GM21515 (cell line): ENCODE measurements around the gene HLTF.

Experiments
- ATAC-seq: cut with Tn5 transposase; IDR thresholded peaks from one replicate; pipeline ENCODE4 v1.9.1; 2021; ENCODE audit not compliant: unreplicated experiment

HLTF gene

DNA sequence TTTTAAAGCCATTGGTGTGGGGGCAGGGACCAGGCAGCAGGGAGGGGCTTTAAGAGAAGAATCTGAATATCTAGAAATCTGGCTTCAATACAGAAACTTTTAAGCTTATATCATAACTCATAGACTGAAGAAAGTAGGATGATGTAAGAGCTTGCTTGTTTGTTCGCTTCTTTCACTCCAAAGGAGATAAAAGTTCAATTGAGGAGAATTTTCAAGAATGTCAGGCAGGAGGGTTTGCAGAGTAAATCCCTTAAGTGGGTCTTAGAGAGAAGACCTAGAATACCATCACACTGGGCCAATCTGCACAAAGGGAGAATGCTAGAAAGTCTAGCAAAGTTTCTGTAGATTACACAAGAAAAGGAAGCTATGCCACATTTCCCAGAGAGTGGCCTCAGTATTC is 4.1 kb upstream of the HLTF start:
- no peak for ATAC-seq

GRCh38 chr3:149089395-149089794 is 3.1 kb upstream of the HLTF start:
- ATAC-seq: no peak

- ATAC-seq: no peak
These were observed 875 bp upstream of the HLTF start for GRCh38 chr3:149087208-149087607.

DNA sequence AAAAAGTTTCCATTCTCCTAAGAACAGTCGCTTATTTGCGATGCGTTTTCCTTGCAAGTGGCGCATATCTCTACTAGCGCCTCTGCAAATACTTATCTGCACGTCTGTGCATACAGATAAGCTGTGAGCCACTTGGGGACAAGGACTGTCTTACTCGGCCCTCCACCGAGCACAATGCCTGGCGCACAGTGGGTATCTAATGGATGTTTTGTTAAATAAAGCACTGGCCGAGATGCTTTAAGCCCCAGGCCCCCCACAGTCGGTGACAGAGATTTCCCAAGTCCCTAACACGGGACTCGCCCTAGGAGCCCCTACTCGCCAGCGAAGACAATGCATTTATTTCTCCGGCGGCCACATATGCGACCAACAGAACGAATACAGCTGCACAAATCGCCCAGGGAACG is 503 bp downstream of the HLTF start:
- peak; percentile 35 for ATAC-seq

DNA sequence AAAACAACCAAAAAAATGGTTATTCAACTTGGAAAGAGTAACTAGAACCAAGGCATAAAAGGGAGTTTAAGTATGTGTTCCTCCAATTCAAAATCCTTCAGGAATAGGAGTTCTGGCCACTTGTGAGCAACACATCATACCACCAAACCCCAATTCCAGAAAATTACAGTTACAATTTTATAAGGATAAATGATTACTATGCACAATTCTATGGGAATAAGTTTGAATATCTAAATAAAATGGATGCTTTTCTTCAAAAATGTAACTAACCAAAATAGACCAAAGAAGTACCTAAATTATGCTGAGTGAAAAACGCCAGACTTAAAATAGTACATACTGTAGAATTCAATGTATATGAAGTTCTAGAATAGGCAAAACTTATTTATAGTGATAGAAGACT is 4.6 kb downstream of the HLTF start:
- ATAC-seq: no peak

- no peak for ATAC-seq
These were observed 5.6 kb downstream of the HLTF start for GRCh38 chr3:149080699-149081091.

- no peak for ATAC-seq
These were observed 6.2 kb downstream of the HLTF start for GRCh38 chr3:149080011-149080698.

DNA sequence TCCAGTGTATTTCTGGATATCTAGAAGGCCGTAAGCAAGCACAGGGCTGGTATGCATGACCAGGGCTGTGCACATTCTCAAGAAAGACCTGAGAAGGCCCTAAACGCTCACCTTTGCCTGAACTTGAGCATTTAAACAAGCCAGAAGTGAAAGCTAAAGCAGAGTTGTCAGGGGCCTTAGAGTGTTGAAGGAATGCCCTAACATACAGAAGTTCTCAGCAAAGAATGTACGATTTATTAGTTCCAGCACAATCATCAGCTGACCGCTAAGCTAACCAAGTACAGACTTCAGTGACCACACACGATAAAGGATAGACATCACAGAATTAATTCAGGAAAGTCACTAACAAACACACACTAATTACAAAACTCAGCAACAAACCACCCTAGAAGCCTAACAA is 8.7 kb downstream of the HLTF start:
- no peak for ATAC-seq

GRCh38 chr3:149067883-149068282 is 18.4 kb downstream of the HLTF start:
- no peak for ATAC-seq

DNA sequence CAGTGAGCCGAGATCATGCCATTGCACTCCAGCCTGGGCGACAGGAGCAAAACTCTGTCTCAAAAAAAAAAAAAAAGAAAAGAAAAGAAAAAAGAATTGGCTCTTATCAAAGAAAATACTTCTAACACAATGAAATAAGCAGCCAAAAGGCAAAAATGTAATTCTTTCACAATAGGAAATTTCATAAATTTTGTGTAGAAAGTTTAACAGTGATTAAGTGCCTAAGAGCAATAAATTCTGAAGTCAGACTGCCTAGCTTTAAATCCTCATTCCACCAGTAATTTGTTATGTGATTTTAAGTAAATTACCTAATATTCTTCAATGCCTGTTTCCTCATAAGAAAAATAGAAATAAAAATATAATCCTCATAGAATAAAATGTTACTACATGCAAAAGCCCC is 24.6 kb downstream of the HLTF start:
- no peak for ATAC-seq

DNA sequence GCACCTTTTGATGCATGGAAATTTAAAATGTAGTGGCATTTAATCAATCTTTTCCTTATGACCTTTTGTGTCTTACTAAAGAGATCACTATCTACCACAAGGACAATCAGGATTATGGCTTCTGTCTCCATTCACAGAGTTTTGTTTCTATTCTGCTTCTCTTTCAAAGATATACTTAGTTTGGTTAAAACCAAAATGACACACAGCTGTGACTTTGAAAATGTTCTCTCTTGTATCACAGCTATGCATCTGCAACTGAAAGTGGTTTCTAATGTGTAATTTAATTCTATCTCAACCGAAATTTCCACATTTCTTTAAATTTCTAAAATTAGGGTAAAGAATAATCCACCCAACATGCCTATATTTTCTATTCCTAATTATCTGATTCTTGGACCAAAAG is 27.7 kb downstream of the HLTF start:
- ATAC-seq: peak; percentile 80

- ATAC-seq: peak; percentile 8
These were observed 28.1 kb downstream of the HLTF start for GRCh38 chr3:149058198-149058597.

DNA sequence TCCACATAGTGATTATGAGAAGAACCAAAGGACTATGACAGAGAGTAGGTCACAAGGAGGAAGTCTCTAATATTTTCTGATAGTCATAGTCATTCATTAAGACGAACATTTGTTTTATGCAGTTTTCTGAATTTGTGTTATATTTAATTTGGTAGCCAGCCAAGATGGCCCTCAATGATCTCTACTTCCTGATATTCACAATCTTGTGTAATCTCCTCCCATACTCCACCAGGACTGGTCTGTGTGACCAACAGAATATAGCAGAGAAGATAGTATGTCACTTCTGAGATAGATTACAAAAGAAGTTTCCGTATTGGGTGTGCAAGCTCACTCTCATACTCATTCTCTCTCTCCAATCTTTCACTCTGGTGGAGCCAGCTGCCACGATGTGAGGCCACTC is 30.8 kb downstream of the HLTF start:
- ATAC-seq: no peak

- no peak for ATAC-seq
These were observed 41.8 kb downstream of the HLTF start for GRCh38 chr3:149044339-149045083.

- peak; percentile 86 for ATAC-seq
These were observed 43.4 kb downstream of the HLTF start for GRCh38 chr3:149042789-149043386.

GRCh38 chr3:149038322-149038721 is 48.0 kb downstream of the HLTF start:
- no peak for ATAC-seq

- ATAC-seq: no peak
These were observed 48.6 kb downstream of the HLTF start for GRCh38 chr3:149037684-149038083.

- no peak for ATAC-seq
These were observed 55.2 kb downstream of the HLTF start for GRCh38 chr3:149031096-149031495.

GRCh38 chr3:149026718-149027117 is 59.6 kb downstream of the HLTF start:
- ATAC-seq: no peak

DNA sequence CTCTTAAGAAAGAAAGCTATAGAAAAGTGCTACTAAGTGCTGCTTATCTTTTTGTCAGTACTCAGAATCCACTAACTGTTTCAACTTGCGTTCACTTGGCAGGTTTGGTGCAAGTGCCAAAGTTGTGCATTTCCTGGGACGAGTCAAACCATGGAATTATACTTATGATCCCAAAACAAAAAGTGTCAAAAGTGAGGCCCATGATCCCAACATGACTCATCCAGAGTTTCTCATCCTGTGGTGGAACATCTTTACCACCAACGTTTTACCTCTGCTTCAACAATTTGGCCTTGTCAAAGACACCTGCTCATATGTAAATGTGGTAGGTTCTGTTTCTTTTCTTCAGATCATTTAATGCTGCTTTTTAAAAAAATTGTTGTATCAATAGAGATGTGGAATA is 62.4 kb downstream of the HLTF start:
- ATAC-seq: no peak

DNA sequence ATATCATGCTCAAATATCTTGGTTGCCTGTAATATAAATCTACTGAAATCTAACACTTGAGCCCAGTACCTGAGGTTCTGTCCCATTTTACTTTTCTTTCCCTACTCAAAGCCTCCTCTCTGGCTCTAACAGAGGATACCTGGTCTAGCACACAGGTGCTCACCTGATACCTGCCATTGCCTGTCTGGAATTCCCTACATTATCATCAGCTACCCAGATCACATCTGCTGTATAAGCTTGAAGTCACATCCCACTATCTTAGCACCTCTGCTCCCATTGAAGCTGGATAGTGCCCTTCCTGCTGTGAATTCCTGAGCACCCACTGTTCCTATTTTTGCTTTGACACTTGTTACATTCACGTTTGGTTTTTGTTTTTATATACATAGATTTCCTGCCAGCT is 64.5 kb downstream of the HLTF start:
- ATAC-seq: no peak

DNA sequence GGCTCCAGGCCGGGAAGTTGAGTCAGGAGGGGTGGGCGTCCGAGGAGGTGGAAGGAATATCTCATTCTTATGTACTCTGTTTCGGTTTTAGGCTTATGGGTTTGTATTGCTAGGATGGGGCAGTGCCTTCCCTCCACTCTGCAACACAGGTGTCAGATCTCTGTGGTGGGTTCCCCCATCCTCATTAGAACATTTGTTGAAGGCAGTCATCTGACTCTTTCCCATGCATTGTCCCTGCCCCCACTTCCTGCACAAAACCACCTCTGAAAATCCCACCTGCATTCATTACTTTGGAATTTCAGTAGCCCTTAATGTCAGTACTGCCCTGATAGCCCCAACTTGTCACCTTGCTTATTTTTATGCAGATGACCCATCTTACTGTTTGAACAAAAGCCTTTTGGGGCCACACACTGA is 65.5 kb downstream of the HLTF start:
- ATAC-seq: no peak
